Measurements from ENCODE around the gene VPS4A.

- TF ChIP-seq CTCF (IDR thresholded peaks at IDR 0.05; ENCODE audit: low read depth, low read length, missing input control), result peak; percentile 6
- no peak for TF ChIP-seq MAX (IDR thresholded peaks at IDR 0.05)
- TF ChIP-seq FOXA1 (IDR thresholded peaks at IDR 0.05), result no peak
Observed at GRCh38 chr16:69338557-69339288, 27.6 kb downstream of the VPS4A start.

All from liver (tissue), 2 donors.